ENCODE measurements around the gene MT1H. TPM values are rescaled to one million over a fixed set of nuclear protein-coding genes. Genes with fewer than 3 reads are reported as not detected.

Gene MT1H
- total and polyA plus RNA-seq, 3 donors from 2014 or later: not detected

DNA sequence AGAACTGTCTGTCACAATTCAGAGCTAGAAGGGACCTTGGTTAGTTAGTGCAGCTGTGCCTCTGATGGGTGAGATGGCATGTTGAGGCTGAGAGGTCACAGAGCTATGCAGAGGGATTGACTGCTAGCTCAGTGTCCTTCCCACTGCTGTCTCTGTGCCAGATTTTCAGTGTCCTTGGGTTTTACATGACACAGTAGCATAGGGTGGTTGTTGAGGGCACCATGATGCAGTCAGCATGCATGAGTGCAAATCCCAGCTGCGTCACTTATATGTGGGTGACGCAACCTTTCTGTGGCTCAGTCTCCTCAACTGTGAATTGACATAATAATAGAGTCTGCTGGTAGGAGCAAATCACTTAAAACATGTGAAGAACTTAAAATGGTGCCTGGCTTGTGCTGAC, 28.4 kb upstream of the MT1H start:
- Histone ChIP-seq H3K27ac (no peak overlapping the region), H3K27me3 (no peaks in the 10 kb centered on the region), H3K36me3 (ENCODE audit: low read depth, missing control alignments) (no peaks in the 10 kb centered on the region), H3K4me3 (no peak overlapping the region), H3K4me1 (peaks cover 19% of the 10 kb centered on the region), H3K9me3 (no peaks in the 10 kb centered on the region)
- TF ChIP-seq, protein P1, sequence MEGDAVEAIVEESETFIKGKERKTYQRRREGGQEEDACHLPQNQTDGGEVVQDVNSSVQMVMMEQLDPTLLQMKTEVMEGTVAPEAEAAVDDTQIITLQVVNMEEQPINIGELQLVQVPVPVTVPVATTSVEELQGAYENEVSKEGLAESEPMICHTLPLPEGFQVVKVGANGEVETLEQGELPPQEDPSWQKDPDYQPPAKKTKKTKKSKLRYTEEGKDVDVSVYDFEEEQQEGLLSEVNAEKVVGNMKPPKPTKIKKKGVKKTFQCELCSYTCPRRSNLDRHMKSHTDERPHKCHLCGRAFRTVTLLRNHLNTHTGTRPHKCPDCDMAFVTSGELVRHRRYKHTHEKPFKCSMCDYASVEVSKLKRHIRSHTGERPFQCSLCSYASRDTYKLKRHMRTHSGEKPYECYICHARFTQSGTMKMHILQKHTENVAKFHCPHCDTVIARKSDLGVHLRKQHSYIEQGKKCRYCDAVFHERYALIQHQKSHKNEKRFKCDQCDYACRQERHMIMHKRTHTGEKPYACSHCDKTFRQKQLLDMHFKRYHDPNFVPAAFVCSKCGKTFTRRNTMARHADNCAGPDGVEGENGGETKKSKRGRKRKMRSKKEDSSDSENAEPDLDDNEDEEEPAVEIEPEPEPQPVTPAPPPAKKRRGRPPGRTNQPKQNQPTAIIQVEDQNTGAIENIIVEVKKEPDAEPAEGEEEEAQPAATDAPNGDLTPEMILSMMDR (IDR thresholded peaks at IDR 0.05): no peak
- TF ChIP-seq POLR2A (IDR thresholded peaks at IDR 0.05): no peak
- 92 to 96% methylated on average over 2 of the region's 2 CpGs for WGBS, 2 donors
- no peak for DNase-seq
- intact Hi-C loops (cut with DNase I; ENCODE audit: low total_unique reads): no loop called here

DNA sequence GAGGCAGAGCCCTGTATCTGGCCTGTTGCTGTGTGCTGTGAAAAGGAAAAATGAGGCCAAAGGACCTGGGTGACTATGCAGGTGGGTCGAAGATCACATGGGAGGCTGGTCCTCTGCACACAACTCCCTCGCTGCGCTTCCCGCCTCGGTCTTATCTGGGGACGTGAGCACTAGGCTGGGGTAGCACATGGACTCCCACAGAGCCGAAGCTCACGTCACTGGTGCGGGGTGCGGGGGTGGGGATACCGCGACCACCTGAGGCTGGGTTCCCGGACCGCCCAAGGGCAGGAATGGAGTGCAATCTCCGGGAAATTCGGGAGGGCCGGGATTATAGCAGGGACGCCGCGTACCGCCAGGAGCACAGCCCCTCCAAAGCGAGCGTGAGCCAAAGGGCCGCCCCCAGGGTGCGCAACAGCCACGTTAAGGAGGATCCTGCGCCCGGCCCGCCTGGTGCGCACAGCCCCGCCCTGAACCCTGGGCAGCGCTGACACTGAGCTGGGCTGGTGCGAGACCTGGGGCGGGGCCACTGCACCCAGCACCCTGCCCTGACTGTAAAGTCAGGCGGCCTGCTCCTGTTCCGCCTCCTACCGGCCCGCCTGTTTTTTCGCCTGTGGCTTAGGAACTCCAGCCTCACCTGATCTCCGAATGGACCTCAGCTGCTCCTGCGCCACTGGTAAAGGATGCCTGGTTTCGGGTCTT, 26.4 kb upstream of the MT1H start:
- Histone ChIP-seq H3K4me1 (peaks cover 17% of the 10 kb centered on the region), H3K4me3 (peak overlapping the region in 1 of 2 donors; percentile 21), H3K27ac (no peak overlapping the region), H3K27me3 (no peaks in the 10 kb centered on the region), H3K9me3 (no peaks in the 10 kb centered on the region), H3K36me3 (ENCODE audit: low read depth, missing control alignments) (no peaks in the 10 kb centered on the region)
- intact Hi-C loops (cut with DNase I; ENCODE audit: low total_unique reads): no loop called here
- peak; percentile 67 for DNase-seq
- WGBS, 2 donors: 5 to 7% methylated on average over 25 to 37 of the region's 42 CpGs
- TF ChIP-seq POLR2A (IDR thresholded peaks at IDR 0.05): no peak
- TF ChIP-seq, protein P1 (IDR thresholded peaks at IDR 0.05): no peak

DNA sequence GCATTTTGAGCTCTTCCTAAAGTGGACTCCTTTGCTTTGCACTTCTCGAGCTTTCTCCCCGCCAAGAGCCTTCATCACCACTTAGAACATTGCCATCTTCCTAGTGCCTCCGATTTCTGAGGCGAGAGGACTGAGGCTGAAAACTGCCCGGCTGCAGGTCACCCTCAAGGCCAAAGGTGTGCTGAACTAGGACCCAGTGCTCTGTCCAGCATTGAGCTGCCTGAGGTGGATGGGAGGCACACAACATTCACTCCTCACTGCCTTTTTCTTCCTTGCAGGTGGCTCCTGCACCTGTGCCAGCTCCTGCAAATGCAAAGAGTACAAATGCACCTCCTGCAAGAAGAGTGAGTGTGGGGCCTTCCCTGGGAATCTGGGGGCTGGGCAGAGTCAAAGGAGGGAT, 25.8 kb upstream of the MT1H start:
- Histone ChIP-seq H3K4me1 (peaks cover 11% of the 10 kb centered on the region), H3K4me3 (no peak overlapping the region), H3K27ac (no peak overlapping the region), H3K27me3 (no peaks in the 10 kb centered on the region), H3K36me3 (ENCODE audit: low read depth, missing control alignments) (no peaks in the 10 kb centered on the region), H3K9me3 (no peaks in the 10 kb centered on the region)
- 45 to 52% methylated on average over 5 of the region's 5 CpGs for WGBS, 2 donors
- intact Hi-C loops (cut with DNase I; ENCODE audit: low total_unique reads): no loop called here
- DNase-seq: no peak
- TF ChIP-seq, protein P1 (IDR thresholded peaks at IDR 0.05): no peak
- no peak for TF ChIP-seq POLR2A (IDR thresholded peaks at IDR 0.05)

DNA sequence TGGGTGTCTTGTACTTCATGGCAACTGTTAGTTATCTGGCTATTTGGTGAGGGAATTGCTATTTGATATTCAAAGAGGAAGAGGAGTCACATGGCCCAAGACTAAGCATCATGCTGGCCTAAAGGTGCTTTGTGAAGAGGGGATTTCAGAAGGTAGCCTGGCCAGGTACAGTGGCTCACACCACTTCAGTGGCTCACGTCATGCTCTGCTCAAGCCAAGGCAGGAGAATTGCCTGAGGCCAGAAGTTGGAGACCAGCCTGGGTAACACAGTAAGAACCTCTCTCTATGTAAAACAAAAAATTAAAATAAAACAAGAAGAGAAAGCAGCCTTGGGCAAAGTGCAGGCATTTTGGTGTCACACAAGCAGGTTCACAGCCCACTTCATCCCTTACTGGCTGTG, 24.3 kb upstream of the MT1H start:
- H3K4me3 ChIP-seq: no peak overlapping the region
- no peaks in the 10 kb centered on the region for H3K36me3 ChIP-seq (ENCODE audit: low read depth, missing control alignments)
- H3K27ac ChIP-seq: no peak overlapping the region
- H3K27me3 ChIP-seq: no peaks in the 10 kb centered on the region
- intact Hi-C loops (cut with DNase I; ENCODE audit: low total_unique reads): no loop called here
- no peaks in the 10 kb centered on the region for H3K9me3 ChIP-seq
- no peak for DNase-seq
- H3K4me1 ChIP-seq: peaks cover 9% of the 10 kb centered on the region
- TF ChIP-seq, protein P1 (IDR thresholded peaks at IDR 0.05): no peak
- TF ChIP-seq POLR2A (IDR thresholded peaks at IDR 0.05): no peak
- WGBS, 2 donors: 73 to 87% methylated on average over 1 of the region's 1 CpG

DNA sequence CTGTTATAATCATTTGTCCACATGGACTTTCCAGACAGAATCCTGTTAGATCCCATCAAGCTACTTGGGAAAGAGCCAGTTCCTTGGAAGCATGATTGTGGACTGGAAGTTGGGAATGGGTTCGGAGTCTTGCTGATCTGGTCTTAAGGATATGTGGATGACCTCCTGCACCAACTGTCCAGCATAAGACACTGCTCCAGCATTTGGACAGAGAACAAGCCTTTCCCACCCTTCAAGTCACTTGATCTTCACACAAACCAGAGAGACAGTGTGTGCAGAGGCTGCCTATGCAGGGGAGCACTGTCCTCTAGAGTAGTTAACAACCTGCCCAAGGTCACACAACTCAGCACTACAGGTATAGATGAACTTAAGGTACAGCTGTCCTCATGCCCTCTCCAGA, 23.8 kb upstream of the MT1H start:
- Histone ChIP-seq H3K27me3 (no peaks in the 10 kb centered on the region), H3K4me3 (no peak overlapping the region), H3K4me1 (peaks cover 9% of the 10 kb centered on the region), H3K36me3 (ENCODE audit: low read depth, missing control alignments) (no peaks in the 10 kb centered on the region), H3K27ac (no peak overlapping the region), H3K9me3 (no peaks in the 10 kb centered on the region)
- DNase-seq: no peak
- no peak for TF ChIP-seq POLR2A (IDR thresholded peaks at IDR 0.05)
- TF ChIP-seq, protein P1 (IDR thresholded peaks at IDR 0.05): no peak
- WGBS, 2 donors: 0% methylated on average over 1 of the region's 1 CpG
- intact Hi-C loops (cut with DNase I; ENCODE audit: low total_unique reads): no loop called here

All from testis (tissue), 3 donors.